Measurements from ENCODE around the gene SRGAP2B.
"Not testable (repeated sequence)": the region's sequence is repeated elsewhere in the genome, so short reads cannot be mapped to it uniquely, and the experiment has no call there.

SRGAP2B gene

DNA sequence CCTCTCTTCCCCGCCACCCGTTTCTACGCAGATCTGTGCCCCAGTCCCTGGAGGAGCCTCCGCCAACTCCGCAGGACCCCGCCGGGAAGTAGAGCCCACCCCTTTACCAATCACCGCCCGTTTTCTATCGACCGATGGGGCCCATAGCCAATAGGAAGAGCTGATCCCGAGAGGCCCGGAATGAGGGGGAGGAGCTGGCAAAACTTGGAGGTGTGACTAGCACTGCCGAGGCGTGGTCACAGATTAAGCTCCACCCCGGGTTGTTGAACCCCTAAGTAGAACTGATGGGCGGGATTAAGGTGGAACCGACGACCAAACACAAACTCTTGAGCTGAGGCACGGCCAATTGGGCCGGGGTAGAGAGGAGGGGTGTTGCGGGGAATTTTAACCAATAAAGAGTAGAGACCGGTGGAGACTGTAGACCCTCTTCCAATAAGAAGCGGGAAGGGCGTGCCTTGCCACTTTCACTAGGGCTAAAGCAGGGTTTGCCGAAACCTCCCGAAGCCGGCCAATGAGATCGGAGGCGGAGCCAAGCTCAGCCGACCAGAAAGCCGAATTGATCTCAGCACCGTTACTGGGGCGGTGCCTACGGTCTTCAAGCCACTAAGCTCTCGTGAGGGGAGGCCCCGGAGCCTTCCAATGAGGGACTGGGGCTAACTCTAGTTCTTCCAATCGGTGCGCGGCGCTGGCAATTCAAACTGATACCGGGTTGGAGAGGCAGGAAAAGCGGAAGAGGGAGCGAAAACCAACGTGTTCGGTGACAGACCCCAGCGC is at the start of gene SRGAP2B, which contains the start of gene FAM72D:
TSS of gene SRGAP2B (minus strand) at position 45 of the 774 bp plus-strand sequence. CDS start 2,427 bp downstream, outside the sequence.
TSS of gene FAM72D (plus strand) at position 691 of the 774 bp plus-strand sequence. CDS start 874 bp downstream, outside the sequence.
- DNase-seq (ENCODE audit: low read depth, low spot score), result not testable (repeated sequence)

DNA sequence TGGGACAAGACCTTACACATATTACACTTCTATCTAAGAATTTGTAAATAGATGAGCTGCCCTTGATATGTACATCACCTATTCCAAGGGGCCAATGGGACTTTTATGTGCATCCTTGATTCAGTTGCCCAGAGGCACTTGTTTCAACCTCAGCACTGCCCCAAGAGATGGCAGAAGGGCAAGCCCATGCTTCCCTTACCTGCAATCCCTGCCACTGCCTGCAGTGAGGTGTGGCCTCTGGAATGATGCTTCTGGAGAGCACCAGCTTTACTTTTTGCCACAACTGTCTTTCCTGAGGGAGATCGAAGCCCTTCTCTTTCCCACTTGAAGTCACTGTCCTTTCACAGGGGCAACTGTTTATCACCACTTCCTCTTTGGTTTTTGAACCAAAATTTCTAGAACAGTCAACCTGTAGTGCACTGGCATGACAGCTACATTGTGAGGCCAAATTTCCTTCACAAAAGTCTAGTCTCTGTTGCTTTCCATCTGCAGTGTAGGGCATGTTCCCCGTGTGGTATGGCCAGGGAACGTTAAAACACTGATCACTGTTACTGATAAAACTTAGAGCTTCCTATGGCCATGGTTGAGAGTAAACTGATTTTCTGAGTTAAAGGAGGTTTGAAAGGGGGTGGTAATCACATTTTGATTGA is 49.3 kb upstream of the SRGAP2B start:
- DNase-seq (ENCODE audit: low read depth, low spot score), result not testable (repeated sequence)

DNA sequence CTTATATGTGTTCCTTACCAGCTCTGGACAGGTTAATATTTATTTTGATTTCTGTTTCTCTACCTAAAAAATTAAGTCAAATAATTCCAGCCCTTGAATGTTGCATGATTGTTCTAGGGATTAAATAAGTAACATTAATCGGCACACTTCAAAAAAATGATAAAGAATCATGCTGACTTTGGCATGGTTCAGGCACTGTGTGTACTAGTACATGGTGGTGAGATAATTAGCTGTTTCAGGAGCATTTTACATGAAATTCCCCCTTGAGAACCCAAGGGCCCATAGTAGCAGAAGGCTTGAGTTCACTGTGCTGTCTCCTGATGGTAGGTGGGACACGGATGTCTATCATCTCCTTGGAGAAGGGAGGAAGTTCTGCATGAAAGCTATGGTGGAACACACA is 45.4 kb upstream of the SRGAP2B start:
- not testable (repeated sequence) for DNase-seq (ENCODE audit: low read depth, low spot score)

DNA sequence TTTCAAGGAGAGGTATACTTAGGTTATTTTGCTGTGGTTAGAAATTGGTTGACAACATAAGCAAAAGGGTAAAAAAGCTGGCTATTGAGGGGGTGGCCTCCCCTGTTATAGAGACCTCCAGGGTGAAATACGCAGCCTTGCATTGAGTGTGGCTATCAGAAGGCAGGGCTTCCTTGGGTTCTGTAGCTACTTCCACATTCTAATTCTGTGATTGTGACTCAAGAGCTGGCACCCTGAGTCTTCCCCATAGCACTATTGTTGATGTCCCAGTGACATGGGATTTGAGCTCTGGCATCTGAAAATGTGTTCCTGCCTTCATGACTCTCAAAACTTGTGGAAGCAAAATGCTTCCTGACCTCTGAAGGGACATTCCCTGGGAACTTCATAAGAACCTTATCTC is 39.3 kb upstream of the SRGAP2B start:
- not testable (repeated sequence) for DNase-seq (ENCODE audit: low read depth, low spot score)

DNA sequence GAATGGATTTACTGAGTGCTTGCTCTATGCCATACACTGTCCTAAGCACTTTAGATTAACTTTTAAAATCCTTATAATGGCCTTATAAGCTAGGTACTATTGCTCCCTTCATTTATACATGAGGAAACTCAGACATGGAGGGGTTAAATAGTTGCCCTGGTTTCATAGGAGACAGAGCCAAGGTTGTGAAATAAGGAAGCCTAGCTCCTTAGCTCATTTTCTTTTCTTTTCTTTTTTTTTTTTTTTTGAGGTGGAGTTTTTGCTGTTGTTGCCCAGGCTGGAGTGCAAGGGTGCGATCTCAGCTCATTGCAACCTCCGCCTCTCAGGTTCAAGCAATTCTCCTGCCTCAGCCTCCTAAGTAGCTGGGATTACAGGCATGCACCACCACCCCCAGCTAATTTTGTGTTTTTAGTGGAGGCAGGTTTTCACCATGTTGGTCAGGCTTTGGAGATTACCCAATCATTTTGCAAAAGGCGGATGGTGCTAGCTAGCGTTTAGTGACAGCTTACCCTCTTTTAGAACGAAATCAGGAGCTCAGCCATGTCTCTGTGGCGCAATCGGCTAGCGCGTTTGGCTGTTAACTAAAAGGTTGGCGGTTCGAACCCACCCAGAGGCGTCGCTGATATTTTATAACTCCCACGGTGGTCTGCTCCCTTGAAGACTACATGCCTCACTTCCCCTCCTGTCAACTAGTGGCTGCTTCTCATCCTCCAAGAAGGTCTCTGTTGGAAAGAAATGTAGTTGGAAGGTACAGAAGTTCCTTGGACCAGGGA is 33.8 kb upstream of the SRGAP2B start:
- DNase-seq (ENCODE audit: low read depth, low spot score), result not testable (repeated sequence)

DNA sequence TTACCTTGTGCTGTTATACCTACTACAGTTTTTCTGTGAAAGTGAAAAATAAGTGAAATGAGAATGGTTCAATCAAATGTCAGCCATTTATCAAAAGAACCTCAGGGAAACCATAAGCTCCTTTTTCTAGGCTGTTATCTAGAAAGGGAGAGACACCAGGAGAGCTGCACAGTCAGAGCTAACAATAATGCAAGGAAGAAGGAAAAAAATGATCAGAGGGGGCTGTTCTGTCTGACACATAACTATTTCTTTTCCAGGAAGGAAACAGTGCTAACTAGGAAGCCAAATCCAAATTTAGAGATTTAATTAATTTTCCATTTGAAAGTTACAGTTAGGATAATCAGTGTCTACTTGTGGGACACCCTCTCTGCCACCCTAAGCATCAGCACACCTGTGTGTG is 32.0 kb upstream of the SRGAP2B start:
- DNase-seq (ENCODE audit: low read depth, low spot score), result not testable (repeated sequence)

DNA sequence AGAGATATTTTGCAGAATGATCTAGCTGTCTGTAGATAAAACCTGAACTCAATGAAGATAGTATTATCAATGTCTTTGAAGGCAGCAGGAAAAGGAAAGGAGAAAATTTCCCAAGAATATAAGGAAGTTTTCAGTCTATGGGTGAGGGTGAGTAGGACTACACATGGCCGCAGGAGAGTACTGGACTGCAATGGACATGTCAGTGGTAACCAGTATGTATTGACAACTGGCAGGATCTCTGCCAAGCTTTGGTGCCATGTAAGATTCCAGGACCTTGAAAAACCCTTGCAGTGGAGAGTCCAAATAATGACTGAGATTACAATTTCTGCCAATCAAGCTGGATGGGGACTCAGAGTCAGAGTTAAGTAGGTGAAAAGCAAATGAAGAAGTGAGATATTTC is 30.0 kb upstream of the SRGAP2B start:
- not testable (repeated sequence) for DNase-seq (ENCODE audit: low read depth, low spot score)

DNA sequence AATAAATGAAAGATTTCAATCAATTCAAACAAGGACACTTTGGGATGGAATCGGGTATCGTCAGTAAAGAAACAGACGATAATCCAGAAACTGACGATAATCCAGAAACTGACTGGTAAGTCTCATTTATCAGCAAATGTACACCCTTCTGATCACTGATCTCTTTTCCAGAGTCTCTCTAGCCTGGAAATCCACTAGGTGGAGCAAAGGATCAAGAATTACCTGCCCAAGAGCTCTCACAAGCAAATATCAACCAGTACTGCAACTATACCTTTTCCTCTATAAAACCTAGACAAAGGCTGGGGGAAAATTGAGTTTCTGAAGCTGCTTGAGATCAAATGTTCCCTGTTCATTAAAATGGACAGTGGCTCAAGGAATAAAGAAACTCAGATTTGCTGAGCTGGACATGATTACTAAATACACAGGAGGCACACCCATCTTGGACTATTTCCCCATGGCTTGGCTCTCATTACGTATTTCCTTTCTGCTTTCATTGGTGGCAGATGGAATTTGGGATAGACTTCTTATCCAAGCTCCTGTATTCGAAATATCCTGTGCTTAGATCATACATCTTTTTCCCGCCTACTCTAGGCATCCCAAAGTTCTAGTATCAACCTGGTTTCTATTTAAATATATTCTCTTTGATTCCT is 29.0 kb upstream of the SRGAP2B start:
- not testable (repeated sequence) for DNase-seq (ENCODE audit: low read depth, low spot score)

DNA sequence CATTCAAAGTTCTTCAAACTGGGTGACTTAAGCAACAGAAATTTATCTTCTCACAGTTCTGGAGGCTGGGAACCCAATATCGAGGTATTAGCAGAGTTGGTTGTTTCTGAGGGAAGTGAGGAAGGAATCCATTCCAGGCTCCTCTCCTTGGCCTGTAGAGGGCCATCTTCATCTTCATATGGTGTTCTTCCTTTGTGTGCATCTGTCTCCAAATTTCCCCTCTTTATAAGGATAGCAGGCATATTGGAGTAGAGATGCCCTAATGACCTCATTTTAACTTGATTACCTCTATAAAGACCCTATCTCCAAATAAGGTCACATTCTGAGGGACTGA is 27.9 kb upstream of the SRGAP2B start:
- not testable (repeated sequence) for DNase-seq (ENCODE audit: low read depth, low spot score)

DNA sequence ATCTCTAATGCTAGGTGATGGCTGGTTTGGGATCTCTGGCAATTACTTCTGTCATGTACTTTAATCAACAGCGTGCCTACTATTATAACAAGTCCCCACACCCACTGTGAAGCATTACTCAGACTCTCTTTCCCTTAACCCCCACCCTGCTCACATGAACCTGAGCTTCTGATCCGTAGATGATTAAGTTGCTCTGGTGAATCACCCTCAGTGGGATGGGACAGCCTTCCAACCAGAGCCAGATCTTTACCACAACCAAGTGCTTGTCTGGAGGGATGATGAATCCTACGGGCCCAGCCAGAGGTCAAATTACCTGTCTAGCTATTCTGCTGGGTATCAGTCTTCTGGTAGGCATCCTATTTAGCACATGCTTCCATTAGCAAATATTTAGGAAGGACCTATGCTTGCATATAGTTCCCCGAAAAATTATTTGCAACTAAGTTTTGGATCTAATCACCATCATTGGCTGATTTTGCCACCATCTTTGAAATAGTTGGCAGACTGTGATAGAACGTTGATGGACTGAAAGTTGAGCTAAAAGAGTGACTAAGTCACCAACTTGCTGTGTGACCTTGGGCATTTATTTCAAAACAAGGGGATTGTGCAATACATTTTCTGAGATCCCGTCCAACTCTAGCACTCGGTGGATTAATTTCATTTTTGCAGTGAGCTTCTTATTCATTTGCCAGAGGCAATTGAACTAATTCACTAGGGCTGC is 27.4 kb upstream of the SRGAP2B start:
- not testable (repeated sequence) for DNase-seq (ENCODE audit: low read depth, low spot score)

DNA sequence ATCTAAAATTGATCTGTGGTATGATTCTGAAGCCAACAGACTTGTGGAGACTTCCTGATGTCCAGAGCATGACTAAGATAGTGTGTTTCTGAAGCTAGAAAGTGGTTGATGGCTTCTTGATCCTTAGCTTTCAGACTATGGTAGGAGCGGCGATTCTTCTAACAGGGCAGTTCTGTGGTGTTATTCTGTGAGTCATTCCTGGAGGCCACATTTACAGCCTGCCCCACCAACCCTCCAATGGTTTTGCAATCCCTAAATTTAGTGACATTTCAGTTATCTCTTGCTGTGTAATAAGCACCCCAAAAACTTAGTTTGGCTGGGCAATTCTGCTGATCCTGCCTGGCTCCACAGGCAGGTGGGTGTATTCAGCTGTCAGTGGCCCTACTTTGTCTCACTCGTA is 24.7 kb upstream of the SRGAP2B start:
- DNase-seq (ENCODE audit: low read depth, low spot score), result not testable (repeated sequence)

DNA sequence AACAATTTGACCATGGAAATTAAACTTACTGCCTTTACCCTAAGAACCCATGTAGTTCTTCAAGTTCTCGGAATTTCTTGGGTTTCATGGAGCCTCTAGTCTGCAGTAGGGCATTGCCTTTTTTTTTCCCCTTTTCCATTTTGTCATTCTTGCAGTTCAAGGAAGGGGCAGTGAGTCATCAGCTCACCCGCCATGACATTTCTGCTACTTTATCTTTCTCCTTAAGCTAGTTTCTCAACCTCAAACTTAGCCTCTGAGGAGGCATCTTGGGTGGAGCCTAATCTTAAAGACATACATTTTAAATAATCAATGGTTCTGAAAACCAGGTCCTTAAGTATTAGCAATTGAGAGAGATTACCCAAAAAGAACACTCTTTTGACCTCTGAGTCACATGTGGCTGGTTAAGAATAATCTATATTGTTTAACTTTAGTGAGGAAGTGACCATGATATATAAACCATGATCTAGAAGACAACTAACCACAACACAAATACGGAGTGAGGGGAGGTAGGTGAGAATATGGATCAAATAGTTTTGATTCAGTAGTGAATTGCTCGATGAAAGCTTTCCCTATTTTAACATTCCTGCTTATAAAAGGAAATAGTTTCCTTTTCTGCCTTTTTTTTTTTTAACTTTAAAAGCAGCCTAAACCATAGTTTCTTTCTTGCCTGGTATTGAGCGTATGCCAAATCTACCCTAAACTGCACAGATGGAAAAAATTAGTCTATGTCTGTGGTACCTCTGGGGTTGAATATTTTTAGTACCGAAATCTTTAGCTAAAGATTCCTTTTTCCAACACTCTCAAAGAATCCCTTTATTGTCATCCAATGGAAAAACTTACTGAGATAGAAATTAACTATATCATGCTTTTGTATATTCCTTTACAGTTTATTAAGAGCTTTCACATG is 20.7 kb upstream of the SRGAP2B start:
- not testable (repeated sequence) for DNase-seq (ENCODE audit: low read depth, low spot score)

DNA sequence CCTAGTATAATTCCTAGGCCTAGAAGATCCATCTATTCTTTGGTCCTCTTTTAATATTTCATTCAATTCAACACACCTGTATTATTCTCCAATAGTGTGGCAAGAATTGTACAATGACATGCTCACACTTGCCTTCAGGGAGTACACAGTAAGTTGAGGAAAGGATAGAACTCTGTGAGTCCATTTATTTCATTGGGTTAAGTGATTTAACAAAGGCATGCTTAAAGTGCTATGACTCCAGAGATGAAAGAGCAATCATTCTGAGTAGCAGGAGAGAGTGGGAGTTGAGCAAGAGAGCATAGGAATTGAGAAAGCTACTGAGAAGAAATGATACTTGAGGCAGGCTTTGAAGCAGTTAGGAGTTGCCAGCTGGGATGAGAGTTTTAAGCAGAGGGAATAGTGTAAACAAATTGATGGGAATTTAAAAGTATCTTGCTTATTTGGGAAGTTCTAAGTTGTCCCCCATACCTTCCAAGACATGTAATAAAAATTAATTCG is 19.5 kb upstream of the SRGAP2B start:
- not testable (repeated sequence) for DNase-seq (ENCODE audit: low read depth, low spot score)

DNA sequence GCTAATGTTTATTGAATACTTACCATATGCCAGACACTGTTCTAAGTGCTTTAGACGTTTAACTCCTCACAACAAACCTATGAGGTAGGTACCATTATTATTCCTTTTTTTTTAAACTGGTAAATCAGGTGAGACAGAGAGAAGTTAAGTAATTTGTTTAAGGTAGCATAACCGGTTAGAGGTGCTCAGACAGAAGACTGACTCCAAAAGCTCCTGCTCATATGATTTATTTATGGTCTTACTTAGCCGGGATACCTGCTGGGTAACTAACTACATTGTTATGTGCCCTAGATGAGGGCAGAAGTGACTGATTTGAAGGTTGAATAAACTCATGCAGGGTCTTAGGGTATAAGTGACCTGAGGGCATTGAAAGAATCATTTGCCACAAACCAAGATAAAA is 17.6 kb upstream of the SRGAP2B start:
- not testable (repeated sequence) for DNase-seq (ENCODE audit: low read depth, low spot score)

DNA sequence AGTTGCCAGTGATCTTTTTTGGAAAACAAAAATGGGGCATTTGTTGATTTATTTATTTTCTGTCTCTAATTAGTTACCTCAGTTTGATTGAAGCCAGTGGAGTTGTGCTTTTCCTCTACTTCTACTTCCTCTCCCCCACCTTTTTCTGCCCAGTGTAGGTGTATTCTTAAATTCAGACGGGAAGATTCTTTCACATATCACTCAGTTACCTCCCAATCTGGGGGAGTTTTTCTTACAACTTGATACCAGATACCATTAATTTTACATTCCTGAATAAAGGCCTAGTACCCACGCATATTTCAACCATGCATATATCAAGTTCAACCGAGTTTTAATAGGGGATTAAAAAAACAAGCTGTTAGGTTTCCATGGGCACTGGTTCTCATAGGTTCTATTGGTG is 16.5 kb upstream of the SRGAP2B start:
- DNase-seq (ENCODE audit: low read depth, low spot score), result not testable (repeated sequence)

DNA sequence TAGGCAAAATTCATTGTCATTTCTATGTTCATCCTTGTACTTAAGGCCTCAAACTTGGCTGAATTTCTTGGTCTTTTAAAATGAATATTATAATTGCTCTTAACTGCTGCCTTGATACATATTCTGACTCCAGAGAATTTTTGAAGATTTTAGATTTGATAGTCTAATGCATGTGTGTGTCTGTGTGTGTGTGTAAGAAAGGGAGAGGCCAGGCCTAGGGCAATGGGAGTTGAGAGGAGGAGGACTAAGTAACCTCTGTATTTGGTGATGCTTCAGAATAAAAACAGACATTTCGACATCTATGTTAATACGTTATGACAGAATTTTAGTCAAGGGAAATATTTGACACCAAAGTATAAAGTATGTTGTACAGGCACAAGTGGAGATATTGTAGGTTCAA is 8.2 kb upstream of the SRGAP2B start:
- DNase-seq (ENCODE audit: low read depth, low spot score), result not testable (repeated sequence)

DNA sequence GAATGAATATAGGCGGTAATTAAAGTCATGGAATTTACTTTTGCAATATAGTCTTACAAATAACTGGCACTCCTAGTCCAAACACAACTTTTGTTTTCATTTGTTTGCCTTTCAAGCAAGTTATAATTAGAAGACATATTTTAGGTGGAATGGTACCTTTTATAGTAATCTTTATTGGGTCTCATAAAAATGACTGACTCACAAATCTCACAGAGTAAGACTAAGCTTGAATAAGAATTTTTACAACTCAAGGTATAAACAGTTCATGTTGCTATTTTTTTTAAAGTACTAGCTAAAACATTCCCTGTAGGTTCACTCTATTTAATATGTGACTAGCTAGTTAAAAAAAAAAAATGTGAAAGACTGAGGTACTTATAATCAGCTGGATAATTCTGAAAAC is 6.6 kb upstream of the SRGAP2B start:
- not testable (repeated sequence) for DNase-seq (ENCODE audit: low read depth, low spot score)

DNA sequence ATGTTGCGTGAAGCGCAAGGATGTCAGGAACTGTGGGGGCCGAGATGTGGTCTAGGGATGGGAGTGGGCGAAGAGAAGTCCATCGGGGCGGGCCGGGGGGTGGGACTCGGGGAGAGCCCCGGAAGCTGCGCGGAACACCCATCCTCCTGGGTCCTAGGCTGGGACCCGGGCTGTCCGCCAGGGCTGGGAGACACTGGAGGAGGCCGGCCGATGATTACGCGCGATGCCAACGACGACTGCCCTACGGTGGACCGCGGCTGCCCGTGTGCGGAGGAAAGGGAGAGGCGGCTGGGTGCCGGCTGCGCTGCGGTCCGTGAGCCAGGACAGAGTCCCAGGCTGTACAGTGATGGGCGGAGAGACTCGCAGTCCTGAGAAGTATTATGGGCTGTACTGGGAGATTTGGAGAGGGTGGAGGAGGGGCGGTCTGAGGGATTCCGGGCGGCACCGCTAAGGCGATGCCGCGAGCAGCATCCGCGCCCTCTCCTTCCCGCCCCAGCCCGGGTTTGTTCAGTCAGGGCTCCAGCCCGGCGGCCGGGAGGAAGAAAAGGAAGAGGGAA is 395 bp downstream of the SRGAP2B start:
- not testable (repeated sequence) for DNase-seq (ENCODE audit: low read depth, low spot score)

DNA sequence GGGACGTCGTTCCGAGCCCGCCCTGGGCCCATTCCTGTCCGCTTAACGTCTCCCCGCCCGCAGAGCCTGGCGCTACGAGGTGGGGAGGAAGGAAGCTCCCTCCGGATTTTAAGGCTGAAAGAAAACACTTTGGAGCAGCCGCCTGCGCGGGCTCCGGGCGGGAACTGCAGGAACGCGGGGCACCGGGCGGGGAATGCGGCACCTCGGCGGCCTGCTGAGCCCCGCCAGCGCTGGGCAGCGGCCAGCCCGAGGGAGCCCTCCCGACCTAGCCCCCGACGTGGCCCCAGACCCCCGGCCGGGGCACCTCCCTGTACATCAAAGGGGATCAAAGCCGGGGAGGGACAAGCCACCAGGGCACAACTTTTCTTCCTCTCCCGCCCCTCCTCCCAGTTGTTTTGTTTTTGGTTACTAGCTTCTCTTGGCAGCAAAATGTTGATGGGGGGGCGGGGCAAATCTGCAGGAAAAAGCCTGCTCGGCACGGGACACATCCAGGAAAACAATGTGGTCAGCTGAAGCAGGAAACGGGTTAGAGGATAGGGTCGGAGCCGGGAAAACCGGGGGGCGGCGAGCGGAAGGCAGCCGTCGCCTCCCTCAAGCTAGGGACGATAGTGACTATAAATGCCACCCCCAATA is 1.5 kb downstream of the SRGAP2B start:
- not testable (repeated sequence) for DNase-seq (ENCODE audit: low read depth, low spot score)

All from activated naive CD8-positive, alpha-beta T cell treated with anti-CD3 and anti-CD28 coated beads, Interleukin-2, amount 50 U/mL, for 16 hours (primary cell).